ENCODE results near the gene PDK2.

The PDK2 gene

DNA sequence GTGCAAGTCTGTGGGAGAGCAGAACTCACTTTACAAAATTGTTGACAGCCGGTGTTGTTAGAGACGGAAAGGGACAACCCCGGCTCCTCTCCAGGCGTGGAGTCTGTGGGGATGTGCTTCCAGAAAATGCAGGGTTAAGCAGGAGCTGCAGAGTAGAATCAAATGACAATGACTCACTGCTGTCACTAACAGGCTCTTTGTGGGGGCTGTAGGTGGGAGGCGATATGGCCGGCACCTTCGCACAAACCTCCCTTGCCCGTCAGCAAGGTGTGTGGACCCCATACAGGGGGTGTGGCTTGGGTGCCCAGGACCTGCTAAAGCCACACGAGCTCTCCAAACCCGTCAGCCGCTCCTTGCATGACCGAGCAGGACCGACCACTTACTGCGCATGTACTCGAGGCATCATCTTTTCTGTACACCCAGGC is 5.8 kb downstream of the PDK2 start:
- peak; percentile 35 for DNase-seq (ENCODE audit: low read depth)

DNA sequence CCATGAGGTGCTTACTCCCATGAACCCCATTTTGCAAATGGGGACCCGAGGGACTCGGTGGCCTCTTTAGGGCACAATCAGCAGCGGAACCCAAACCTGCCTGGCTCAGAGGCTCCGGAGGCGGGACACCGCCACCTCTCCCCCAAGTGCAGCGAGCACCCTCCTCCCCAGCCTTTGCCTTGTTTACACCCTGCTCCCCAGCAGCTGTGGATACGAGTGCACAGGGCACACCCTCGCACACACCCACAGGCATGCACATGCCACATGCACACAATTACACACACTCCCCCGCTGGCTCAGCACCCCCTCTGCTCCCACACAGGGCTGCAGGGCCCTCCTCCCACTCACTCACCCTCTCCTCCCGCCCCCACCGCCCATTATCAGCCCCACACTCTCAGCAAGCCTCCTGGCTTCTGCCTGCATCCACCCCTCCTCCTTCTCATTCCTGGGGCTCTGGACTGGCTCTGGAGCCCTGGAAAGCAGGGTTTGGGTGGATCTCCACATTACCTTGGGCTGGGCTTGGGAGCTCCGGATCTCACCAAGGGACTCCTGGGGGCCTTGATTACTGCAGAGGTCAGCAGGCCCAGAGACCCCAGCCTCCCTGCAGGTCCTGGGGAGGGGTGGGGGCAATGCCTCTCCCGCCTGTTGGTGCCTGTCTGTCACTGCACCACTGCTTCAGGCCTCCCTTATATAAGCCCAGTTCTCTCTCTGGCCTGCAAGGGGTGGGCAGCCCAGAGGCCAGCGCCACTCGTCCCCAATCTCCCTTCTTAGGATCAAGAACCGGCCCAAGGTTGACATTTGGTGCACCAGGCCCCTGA is 6.4 kb downstream of the PDK2 start:
- DNase-seq (ENCODE audit: low read depth), result peak; percentile 30

DNA sequence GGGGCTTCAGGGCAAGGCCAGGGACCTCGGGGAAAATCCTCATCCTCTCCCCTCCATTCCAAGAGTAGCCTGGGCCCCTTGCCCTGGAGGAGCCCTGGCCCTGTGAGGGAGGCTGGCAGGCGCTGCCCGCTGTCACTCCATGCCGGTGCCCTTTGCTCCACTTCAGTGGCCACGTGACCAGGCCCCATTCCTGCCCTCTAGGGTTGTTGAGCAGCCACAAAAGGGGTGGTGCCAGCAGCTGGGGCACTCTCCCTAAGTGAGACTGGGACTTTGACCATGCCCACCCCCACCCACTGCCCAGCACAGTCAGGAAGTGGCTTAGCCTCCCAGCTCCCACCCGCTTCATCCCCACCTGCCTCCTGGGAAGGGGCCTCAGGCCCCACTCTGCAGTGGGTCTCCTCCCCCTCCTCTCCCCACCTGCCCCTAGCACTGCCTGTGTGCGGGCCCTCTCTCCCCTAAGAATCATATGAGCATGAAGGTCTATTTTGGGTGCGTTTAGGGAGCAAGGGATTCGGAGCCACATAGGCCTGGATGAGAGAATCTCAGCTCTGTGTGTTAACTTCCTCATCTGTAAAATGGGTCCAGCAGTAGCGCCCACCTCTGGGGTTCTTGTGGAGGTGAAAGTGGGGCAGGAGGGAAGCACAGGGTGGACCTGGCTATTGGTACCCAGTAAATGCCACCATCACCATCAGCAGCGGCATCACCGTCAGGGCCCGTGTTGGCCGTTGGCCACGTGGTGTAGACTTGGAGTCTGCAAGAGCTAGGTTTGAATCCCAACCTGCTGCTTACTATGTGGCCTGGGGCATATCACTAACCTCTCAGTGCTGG is 7.2 kb downstream of the PDK2 start:
- DNase-seq (ENCODE audit: low read depth), result peak; percentile 37

DNA sequence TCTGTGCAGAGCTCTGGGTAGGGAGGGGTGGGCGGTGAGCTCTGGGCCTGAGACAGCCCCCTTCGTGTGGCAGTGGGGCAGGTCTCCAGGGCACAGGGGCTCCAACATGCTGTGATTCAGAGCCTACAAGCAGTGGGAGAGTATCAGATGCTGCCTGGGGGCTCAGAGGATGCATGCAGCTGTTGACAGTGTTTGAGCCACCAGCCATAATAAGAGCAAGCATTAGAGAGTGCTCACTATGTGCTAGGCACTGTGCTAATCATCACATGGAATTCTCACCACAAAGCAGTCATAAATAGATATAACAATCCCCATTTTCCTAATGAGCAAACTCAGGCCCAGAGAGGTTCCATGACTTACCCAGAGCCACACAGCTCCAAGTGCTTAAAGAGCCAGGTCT is 8.1 kb downstream of the PDK2 start:
- DNase-seq (ENCODE audit: low read depth), result no peak

DNA sequence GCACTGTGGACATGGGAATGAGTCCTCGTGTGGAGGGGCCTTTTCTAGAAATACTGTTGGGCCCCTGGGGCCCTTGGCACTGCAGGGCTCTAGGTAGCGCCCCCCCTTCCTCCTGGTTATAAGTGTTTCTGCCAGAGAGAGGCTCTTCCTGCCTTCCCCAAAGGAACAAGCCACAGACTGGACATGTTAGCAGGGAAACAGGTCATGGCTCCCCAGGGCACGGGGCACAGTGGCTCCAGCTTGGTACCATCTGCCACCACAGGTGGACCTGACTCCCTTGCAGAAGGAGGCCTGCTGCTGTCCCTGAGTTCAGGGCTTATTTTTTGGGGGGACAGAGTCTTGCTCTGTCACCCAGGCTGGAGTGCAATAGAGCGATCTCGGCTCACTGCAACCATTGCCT is 8.8 kb downstream of the PDK2 start:
- DNase-seq (ENCODE audit: low read depth), result no peak

DNA sequence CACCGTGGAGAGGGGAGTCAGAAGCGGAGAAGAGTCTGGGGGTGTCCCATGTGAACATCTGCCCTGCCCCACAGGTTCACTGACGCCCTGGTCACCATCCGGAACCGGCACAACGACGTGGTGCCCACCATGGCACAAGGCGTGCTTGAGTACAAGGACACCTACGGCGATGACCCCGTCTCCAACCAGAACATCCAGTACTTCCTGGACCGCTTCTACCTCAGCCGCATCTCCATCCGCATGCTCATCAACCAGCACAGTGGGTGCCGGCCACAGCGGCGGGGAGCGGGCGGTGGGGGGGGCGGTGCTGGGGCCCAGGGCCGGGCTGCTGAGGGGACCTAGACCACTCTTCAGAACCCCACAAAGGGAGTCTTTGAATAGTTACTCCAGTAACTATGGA is 10.7 kb downstream of the PDK2 start:
- DNase-seq (ENCODE audit: low read depth), result no peak

DNA sequence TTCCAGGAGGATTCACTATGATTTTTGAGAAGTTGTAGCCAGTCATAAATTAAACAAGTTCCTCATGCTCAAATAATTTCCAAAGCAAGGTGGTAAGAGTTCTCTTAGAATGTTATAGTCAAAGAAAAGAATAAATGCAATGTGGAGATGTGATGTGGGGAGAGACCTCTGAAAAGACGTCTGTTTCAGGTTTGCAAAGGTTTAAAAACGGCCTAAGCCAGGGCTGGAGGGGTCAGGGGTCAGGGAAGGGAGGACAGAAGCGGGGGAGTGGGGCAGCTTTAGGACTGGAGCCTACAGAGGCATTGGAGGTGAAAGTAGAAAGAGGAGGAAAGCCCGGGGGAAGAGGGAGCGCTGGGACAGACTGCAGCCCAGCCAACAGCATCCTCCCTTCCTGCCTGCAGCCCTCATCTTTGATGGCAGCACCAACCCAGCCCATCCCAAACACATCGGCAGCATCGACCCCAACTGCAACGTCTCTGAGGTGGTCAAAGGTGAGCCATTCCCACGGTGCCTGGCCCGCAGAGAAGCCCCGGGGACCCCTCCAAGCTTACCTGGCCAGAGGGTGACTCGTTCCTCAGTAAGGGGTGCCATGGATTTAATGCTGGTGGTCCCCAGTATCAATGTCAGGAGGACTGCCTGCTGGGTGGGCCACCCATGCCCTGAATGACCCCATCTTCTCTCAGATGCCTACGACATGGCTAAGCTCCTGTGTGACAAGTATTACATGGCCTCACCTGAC is 11.4 kb downstream of the PDK2 start:
- no peak for DNase-seq (ENCODE audit: low read depth)

DNA sequence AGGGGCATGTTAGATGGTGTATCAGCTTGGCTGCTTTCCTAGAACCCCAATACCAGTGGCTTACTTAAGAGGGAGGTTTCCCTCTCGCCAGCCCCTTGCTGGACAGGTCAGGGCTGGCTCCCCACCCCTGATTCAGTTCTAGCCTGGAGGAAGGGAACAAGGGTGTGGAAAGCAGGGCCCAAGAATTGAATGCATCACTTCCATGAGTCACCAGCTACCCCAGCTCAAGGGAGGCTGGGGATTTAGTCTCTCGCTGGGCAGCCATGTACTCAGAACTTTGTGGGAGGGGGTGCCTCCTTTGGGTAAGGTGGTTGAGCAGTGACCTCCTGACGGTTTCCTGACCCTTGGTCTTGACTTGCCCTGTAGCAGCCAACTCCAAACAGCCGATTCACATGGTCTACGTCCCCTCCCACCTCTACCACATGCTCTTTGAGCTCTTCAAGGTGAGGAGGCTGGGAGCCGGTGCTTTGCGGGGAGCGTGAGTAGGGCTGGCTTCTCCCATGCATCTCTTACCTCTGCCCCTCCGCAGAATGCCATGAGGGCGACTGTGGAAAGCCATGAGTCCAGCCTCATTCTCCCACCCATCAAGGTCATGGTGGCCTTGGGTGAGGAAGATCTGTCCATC is 12.8 kb downstream of the PDK2 start:
- DNase-seq (ENCODE audit: low read depth), result no peak

DNA sequence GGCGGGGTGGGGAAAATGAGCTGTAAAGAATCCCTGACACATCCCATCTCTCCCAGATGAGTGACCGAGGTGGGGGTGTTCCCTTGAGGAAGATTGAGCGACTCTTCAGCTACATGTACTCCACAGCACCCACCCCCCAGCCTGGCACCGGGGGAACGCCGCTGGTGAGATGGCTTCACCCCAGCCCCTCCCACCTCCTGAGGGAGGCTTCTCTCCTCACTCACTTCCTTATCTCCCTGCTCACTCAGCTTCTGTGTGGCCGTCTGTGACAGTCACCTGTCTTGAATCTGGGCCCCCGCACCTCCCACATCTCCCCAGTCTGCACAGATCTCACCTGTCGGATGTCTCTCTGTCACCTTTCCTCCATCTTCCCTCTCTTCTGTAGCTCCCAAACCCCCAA is 13.4 kb downstream of the PDK2 start:
- DNase-seq (ENCODE audit: low read depth), result no peak

DNA sequence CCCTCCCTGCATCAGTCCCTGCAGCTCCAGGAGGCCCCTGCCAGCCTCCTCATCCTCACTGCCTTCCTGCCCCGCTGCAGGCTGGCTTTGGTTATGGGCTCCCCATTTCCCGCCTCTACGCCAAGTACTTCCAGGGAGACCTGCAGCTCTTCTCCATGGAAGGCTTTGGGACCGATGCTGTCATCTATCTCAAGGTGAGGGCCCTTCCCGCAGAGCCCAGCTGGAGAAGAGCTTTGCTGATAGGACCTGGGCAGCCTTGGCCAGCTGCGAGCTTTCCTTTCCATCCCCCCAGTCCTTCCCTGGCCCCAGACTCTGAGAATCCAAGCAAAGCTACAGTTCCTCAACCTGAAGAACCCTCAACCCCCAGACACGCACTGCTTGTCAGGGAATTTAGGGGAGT is 14.1 kb downstream of the PDK2 start:
- DNase-seq (ENCODE audit: low read depth), result no peak

DNA sequence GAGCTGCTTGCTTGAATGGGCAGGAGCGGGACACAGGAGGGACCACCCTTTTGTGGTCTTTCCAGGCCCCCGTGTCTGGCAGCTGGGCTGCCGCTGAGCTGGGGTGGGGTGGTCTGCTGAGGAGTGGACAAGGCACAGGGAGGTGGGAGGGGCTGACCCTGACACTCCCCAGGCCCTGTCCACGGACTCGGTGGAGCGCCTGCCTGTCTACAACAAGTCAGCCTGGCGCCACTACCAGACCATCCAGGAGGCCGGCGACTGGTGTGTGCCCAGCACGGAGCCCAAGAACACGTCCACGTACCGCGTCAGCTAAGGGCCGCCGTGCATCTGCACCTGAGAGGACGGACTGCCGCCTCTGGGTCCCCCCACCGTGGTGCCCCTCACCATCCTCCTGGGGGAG is 14.6 kb downstream of the PDK2 start:
- DNase-seq (ENCODE audit: low read depth), result no peak

DNA sequence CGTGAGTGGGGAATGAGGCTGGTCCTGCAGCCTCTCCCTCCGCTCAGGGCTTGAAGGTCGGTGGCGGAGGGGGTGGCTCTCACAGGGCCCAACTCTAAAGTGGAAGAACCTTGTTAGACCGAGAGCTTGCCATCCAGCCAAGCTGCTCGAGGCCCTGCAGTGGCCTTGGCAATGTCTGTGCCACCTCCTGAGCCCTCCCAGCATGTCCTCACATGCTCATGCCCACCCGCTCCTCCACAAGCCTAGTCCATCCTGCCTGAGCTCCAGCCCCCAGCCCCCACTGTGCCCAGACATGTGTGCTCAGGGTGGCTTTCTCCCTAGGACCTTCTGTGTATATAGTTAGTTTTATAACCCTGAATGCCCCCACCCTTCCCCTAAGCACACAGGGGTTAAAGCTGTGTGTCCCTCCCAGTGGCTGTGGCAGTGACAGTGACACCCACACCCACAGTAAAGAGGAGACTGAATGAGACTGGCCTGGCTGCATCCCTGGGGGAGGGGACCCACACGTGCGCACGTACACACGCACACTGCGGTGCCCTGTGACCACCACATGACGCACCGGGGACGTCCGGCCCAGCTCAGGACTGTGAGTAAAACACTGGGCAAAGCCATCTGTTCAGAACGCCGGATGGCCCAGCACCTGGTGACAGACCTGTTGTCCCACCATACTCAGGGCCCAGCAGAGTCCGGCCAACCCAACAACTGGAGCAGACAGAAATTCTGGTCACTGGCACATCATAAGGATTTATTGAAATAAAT is 15.6 kb downstream of the PDK2 start:
- no peak for DNase-seq (ENCODE audit: low read depth)

DNA sequence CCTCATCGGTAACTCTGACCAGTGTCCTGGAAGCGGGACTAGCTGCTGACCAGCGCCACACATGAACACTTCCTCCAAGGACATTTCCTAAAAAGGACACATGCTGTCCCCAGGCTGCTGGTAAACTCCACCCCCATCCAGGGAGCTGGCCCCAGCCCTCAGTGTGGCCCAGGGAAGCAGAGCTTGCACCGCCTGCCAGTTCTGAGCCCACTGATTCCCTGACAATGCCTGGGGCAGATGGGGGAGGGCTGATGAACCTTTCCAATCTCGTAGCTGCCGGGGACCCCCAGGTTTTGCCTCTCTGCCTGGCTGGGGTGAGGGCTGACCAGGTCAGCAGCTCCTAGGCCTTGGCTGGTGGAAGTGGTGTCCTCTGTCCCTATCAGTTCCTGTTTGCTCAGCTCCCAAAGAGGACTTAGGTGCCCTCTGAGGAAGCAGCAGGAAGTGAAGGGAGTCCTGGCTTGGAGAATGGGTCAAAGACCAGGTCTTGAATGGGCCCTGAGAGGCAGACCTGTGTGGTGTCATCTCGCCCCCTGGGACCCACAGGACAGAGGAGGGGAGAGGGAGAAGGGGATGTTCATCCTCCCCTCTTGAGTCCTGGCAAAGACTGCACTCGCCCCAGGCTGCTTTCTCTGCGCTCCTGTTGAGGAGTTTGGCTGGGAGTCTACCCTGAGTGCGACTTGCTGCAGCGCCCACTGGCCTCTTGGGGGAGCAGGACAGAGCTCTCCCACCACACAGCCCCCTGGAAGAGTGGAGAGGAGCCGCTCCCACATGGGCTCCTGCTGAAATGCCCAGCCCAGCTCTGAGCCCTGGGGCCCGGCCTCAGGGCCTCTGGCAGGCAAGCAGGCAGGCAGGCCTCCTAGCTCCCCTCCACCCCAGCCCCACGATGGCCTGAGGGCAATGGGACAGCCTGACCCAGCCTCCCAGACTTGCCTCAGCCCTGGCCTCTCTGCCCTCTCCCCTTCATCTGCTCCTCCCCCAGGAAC is 16.8 kb downstream of the PDK2 start:
- DNase-seq (ENCODE audit: low read depth), result no peak

DNA sequence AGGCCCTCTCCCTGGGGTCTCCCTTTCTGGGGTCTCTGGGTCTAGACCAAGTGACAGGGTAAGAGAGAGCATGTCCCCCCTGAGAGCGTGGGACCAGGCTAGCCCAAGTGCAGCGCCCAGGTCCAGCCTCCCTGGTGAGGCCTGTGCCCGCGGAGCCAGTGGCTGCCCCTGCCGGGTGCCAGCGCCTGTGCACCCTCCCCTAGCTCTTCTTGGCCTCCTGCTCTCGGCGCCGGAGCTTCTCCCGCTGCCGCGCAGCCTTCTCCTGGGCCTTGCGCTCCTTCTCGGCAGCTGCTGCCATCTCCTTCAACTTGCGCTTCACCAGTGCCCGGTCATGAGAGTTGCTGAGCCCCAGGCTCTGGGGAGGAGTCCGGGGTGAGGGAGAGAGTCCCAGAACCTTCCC is 17.5 kb downstream of the PDK2 start:
- DNase-seq (ENCODE audit: low read depth), result no peak

DNA sequence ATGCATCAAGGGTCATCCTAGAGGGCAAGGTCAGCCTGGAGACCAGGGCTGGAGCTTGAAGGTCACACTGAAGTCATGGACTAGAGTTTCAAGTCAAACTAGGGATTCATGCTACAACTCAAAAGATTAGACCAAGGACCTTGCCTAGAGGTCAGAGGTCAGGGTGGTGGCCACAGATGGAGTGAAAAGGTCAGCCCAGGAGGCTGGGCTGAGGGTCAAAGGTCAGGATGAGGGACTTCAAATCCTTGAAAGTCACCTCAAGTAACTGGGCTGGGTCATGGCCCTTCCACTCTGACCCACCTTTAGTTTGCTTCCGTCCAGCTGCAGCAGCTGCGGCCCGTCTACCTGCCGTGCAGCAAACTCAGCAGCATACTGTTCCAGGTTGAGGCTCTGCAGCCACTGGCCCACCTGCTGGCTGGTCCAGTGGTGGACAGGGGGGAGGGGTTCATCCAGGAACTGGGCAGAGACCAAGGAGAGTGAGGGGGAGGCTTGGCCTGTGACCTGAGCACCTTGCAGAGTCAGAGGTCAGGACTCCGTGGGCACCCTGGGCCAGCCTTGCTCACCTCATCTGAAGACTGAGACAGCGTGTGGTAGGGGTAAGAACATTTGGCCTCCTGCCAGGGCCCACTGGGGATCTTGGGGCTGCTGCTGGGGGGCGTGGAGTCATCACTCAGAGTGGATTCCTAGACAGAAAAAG is 18.6 kb downstream of the PDK2 start:
- DNase-seq (ENCODE audit: low read depth), result no peak

DNA sequence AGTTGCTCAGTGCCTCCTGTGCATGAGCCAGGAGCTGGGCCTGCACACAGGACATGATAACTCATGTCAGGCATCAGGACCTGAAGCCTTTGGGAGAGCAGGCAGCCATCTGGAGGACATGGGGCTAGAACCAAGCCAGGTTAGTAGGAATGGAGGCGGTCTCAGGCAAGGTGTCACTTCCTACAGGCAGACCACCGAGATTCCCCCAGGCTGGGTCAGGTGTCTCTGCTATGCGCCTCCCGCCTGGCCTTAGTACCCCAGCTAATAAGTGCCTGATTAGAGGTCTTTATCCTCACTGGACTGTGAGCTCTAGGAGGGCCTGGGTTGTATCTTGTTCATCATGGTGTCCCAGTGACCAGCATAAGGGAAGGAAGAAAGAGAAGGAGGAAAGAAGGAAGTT is 19.2 kb downstream of the PDK2 start:
- DNase-seq (ENCODE audit: low read depth), result no peak

DNA sequence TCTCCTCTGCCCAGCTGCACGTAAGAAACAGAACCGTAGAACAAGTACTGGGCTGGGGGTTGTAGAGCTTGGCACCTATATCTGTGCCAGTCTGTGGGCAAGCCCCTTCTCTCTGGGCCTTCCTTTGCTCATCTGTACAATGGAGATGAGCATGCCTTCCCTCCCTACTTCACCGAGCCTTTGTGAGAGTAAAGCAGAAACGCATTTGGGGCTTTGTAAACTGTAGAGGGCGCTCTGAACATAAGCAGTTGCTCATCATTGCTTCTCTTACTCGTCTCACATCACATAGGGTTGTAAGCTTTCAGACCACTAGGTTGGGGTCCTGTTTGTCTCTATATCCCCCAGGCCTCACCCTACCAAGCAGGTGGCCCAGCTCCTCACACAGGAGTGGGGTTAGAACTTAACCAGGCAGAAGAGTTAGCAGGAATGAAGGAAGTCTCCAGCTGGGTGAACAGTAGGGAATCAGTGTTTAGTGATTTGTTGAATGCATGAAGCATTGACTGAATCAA is 19.8 kb downstream of the PDK2 start:
- DNase-seq (ENCODE audit: low read depth), result peak; percentile 60

DNA sequence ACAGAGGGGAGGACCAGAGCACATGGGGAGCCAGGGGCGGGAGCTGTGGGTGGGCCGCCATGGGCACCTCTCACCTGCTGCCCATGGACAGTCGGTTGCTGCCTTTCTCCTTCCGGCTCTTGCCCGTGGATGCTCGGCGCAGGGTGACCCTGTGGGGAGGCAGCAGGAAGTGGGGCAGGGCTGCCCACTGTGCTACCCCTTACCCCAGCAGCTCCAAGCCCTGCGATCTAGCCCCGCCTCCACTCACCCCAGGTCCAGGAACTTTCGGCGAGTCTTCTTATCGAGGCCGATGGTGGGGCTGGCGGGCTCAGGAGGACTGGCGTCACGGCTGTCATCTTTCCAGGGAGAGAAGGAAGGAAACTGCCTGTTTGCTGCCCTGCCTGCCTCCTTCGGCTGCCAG is 20.6 kb downstream of the PDK2 start:
- no peak for DNase-seq (ENCODE audit: low read depth)

All from fibroblast of gingiva (primary cell).